DMS114 treated with DMSO at 0.1 percent for 48 hours (cell line): ENCODE data around the gene CEP95.
"Not testable (repeated sequence)": the region's sequence is repeated elsewhere in the genome, so short reads cannot be mapped to it uniquely, and the experiment has no call there.

ENCODE experiments used
- DNase-seq: peaks from one replicate; lab custom pipeline; 2025; ENCODE audit not compliant: unreplicated experiment; lab: John Stamatoyannopoulos, UW

Gene CEP95

GRCh38 chr17:64506576-64507412 lies at the start of gene CEP95:
Gene CEP95, plus strand, starts transcription at chr17:64506977. Its CDS starts 121 bp downstream, at chr17:64507098.
- peak; percentile 97 for DNase-seq

GRCh38 chr17:64457156-64457555 lies 49.6 kb upstream of the CEP95 start:
- no peak for DNase-seq

GRCh38 chr17:64458756-64459155 lies 48.0 kb upstream of the CEP95 start:
- DNase-seq: no peak

GRCh38 chr17:64459284-64459747 lies 47.5 kb upstream of the CEP95 start:
- no peak for DNase-seq

GRCh38 chr17:64459818-64460217 lies 47.0 kb upstream of the CEP95 start:
- not testable (repeated sequence) for DNase-seq

- DNase-seq: no peak
These were observed 45.8 kb upstream of the CEP95 start for GRCh38 chr17:64460955-64461354.

GRCh38 chr17:64461788-64462187 lies 45.0 kb upstream of the CEP95 start:
- no peak for DNase-seq

- no peak for DNase-seq
These were observed 40.6 kb upstream of the CEP95 start for GRCh38 chr17:64466019-64466735.

GRCh38 chr17:64466834-64467233 lies 39.9 kb upstream of the CEP95 start:
- DNase-seq: not testable (repeated sequence)

- DNase-seq: no peak
These were observed 36.2 kb upstream of the CEP95 start for GRCh38 chr17:64470625-64471024.

GRCh38 chr17:64471440-64471839 lies 35.3 kb upstream of the CEP95 start:
- no peak for DNase-seq

- no peak for DNase-seq
These were observed 34.2 kb upstream of the CEP95 start for GRCh38 chr17:64472564-64472963.

GRCh38 chr17:64477849-64478248 lies 28.9 kb upstream of the CEP95 start:
- DNase-seq: no peak

GRCh38 chr17:64480951-64481350 lies 25.8 kb upstream of the CEP95 start:
- DNase-seq: no peak

- DNase-seq: no peak
These were observed 22.4 kb upstream of the CEP95 start for GRCh38 chr17:64484380-64484779.

GRCh38 chr17:64488301-64488700 lies 18.5 kb upstream of the CEP95 start:
- no peak for DNase-seq

GRCh38 chr17:64491034-64491860 lies 15.5 kb upstream of the CEP95 start:
- no peak for DNase-seq

- DNase-seq: no peak
These were observed 14.8 kb upstream of the CEP95 start for GRCh38 chr17:64491994-64492393.

GRCh38 chr17:64492481-64493109 lies 14.2 kb upstream of the CEP95 start:
- no peak for DNase-seq

GRCh38 chr17:64494121-64494520 lies 12.7 kb upstream of the CEP95 start:
- DNase-seq: no peak

GRCh38 chr17:64495300-64495699 lies 11.5 kb upstream of the CEP95 start:
- DNase-seq: not testable (repeated sequence)
